Activated naive CD4-positive, alpha-beta T cell treated with Interleukin-2 at 50 U/mL for 16 hours (primary cell): ENCODE data around the gene RNASEH1.
A peak's percentile ranks its signal among the peaks of the same experiment; 100 is the strongest.
"Not testable (repeated sequence)": the region's sequence is repeated elsewhere in the genome, so short reads cannot be mapped to it uniquely, and the experiment has no call there.

Source experiments
- DNase-seq: peaks from one replicate; pipeline ENCODE4 v3.0.0-alpha.2; 2020

The RNASEH1 gene

DNA sequence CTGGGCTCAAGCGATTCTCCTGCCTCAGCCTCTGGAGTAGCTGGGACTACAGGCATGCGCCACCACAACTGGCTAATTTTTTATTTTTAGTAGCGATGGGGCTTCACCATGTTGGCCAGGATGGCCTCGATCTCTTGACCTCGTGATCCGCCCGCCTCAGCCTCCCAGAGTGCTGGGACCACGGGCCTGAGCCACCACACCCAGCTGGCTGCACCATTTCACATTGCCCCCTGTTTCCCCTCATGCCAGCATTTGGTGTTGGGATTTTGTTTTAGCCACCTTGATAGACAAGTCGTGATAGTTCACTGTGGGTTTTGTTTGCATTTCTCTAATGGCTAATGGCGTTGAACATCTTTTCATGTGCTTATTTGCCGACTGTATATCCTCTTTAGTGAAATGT, 31.0 kb upstream of the RNASEH1 start:
- no peak for DNase-seq

DNA sequence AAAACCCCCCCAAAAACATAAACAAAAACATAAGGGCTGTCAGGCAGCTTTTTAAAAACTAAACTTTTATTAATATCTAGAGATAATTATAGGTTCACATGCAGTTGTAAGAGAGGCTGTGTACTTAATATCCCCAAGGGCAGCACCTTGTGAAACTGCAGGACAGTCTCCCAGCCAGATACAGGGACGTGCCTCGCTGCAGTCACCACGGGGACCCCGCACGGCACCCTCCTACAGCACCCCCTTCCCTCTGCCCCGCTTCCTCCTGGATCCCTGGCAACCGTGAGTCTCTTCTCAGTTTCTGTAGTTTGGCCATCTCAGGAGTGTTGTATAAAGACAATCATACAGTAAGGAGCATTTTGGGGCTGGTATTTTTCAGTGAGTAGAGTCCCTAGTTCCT, 30.0 kb upstream of the RNASEH1 start:
- no peak for DNase-seq

- DNase-seq: no peak
Observed at GRCh38 chr2:3587432-3587831, 29.3 kb upstream of the RNASEH1 start.

DNA sequence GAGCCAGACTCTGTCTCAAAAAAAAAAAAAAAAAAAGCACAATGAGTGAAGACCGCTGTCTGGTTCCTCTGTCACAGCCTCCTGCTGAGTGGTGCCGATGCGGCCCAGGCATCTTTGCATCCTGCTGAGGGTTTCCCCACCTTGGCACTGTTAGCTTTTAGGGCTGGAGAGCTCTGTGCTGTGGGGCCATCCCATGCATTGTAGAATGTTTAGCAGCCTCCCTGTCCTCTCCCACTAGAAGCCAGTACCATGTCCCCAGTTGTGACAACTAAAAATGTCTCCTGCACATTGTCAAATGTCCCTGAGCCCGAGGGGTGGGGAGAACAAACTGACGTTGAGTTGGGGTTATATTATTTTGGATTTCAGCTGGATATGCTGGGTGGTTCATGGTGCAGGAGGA, 28.9 kb upstream of the RNASEH1 start:
- no peak for DNase-seq

DNA sequence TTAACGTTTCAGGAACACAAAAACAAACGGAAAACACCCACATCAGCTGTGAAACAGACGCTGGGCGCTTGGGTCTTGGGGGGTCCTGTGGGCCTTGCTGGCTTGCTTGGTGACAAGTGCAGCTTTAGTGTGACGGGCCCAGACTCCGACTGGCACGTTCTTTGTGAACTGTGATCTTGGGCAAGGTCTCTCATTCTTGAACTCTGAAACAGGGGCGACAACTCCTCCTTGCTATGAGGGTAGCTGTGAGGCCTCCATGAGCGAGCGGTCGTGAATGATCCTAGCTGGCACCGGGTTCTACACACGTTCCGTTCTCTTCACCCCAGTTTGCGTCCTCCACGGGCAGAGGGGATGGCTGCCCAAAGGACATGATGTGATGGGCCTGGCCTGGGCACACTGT, 28.1 kb upstream of the RNASEH1 start:
- no peak for DNase-seq

DNA sequence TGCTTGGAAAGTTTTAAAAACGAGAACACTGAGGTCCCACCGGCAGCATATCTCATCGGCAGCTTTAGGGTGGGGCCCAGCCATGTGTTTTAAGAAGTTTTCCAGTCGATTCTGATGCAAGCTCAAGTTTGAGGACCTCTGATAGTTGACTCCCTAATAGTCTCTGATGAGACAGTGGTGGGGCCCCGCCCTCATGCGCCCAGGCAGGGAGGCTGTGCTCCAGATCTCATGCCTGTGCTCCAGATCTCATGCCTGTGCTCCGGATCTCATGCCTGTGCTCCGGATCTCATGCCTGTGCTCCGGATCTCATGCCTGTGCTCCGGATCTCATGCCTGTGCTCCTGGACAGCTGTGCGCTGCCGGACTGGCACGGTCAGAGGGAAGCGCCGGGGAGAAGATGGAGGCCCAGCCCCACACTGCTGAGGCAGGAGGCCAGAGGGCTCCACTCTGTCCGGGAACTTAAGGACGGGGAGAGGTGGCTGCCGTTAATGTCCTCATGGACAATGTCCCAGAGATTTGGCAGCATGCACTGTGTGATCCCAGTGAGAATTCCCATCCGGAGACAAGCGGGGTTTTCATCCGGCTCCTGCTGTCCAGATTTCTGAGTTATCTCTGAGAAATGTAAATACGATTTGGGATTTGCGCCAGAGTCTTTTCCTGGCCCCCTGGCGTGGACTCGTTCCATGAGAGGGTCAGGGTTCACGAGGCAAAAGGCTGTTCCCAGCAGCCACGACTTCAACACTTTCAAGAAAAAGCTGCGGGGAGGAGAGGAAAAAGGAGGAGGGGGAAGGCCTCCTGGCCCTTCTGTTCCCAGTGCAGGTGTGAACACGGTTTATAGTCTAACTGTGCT, 27.4 kb upstream of the RNASEH1 start:
- DNase-seq: no peak

DNA sequence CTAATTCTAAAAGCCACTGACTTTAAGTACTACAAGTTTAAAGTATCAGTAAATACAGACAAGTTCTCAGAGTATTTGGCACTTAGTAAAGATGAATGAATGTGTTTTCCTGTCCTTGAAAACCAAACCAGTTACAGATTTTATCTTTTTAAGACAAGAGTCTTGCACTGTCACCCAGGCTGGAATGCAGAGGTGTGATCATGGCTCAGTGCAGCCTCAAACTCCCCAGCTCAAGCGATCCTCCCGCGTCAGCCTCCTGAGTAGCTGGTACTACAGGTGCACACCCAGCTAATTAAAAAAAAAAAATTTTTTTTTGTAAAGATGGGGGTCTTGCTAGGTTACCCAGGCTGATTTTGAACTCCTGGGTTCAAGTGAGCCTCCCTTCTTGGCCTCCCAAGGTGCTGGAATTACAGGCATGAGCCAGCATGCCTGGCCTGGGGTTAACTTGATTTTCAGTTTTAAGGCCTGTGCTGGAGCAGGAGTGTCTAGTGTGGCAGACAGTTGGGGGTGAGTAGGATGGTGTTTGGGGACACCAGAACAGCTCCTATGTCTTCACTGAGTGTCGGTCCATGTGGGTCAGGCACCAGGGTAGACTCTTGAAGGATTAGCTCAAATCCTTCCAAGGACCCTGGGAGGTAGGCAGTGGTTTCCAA, 26.6 kb upstream of the RNASEH1 start:
- DNase-seq: no peak

- no peak for DNase-seq
Observed at GRCh38 chr2:3584076-3584475, 25.9 kb upstream of the RNASEH1 start.

DNA sequence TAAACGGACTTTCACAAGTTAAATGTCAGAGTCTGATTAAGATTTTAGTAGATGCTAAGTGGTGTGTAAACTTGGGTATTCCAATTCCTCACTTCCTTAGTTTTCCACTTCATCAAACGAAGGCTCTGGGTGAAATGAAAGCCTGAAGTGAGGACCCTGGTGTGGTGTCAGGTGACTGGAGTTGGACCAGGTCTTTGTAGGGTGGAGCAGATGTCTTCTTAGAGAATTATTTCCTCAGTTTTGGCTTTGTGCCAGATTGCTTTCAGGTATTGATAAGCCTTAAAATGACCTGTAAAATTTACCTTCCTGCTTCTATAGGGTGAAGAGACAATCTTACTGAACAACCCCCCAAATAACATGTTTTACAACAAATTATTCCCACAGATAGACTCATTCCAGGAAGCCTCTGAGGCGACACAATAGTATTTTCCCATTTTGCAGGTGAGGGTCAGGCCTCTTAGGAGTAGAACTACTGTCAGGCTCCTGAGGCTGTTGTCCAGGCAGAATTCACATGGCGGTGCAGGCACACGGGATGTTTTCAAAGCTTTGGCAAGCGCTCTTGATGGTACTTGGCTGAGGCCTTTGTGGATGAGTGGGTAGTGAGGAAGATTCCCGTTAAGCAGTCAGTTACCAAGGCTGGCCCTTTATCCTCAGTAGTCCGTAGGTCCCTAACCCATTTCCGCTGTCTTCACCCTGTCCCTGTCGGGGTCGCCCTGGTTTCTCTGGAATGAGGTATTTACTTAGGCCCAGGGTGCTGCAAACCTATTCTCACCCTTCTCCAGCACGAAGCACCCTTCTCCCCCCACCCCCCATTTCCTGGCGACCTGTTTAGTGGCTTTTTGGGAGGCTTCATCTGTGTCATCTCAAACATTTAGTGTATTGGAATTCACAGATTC, 23.5 kb upstream of the RNASEH1 start:
- no peak for DNase-seq

DNA sequence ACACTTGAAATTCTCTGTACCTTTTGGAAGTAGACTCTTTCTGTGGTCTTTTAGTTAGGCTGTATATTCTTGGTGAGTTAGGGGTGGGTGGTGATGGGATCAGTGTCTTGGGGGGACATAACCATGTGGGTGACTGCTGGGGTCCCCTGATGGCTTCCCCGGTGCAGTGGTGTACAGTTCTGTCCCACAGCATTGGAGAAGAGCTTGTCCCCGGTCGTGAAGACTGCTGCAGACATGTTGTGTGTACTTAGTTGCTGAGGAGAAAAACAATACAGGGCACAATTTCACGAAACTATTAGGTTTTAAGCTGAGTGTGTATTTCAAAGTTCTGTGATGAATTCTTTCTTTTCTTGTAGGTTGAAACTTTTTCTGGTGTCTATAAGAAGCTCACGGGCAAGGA, 22.3 kb upstream of the RNASEH1 start:
- DNase-seq: no peak

DNA sequence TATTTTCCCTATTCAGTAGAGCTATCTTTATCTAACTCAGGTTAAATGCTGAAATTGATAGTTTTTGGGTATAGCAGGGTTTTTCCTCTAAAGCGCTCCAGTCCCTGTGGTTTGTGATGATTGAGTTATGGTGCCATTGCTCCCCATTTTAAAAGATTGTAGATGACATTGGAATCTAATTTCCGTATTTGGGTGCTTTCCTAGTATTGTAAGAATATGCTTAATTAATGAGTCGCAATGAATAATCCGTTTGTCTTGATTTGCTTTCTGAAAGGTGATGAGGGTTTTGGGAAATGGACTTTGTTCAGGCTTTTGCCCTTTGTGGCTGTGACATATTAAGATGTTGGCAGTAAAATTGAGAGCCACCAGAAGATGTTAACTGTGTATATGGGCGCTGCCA, 20.9 kb upstream of the RNASEH1 start:
- no peak for DNase-seq

- not testable (repeated sequence) for DNase-seq
Observed at GRCh38 chr2:3576263-3576630, 18.1 kb upstream of the RNASEH1 start.

- DNase-seq: peak; percentile 33
Observed at GRCh38 chr2:3575534-3576262, 17.6 kb upstream of the RNASEH1 start.

GRCh38 chr2:3574155-3574554, 16.0 kb upstream of the RNASEH1 start:
- no peak for DNase-seq

GRCh38 chr2:3572620-3573019, 14.5 kb upstream of the RNASEH1 start:
- DNase-seq: no peak

GRCh38 chr2:3571284-3571683, 13.2 kb upstream of the RNASEH1 start:
- no peak for DNase-seq

DNA sequence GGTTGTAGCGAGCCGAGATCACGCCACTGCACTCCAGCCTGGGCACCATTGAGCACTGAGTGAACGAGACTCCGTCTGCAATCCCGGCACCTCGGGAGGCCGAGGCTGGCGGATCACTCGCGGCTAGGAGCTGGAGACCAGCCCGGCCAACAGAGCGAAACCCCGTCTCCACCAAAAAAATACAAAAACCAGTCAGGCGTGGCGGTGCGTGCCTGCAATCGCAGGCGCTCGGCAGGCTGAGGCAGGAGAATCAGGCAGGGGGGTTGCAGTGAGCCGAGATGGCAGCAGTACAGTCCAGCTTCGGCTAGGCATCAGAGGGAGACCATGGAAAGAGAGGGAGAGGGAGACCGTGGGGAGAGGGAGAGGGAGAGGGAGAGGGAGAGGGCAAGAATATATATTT, 11.5 kb upstream of the RNASEH1 start:
- not testable (repeated sequence) for DNase-seq

- DNase-seq: no peak
Observed at GRCh38 chr2:3566806-3567205, 8.7 kb upstream of the RNASEH1 start.

DNA sequence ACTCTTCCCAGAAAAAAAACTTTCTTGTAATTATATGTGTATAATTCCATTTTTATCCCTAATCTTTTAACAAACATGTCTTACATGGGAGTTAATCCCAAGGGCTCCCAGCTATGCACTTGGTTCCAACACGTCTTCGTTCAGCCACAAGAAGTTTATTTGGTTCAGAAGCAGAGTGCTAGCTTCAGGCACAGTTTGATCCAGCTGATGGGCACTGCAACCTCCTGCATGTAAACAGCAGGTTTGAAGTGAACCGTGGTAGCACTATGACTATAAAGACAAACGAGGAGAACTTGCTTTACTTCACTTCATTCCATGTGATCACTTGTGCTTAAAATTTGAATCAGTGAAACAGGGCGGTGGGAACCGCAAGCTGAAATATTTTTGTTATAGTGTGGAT, 7.0 kb upstream of the RNASEH1 start:
- DNase-seq: no peak

- no peak for DNase-seq
Observed at GRCh38 chr2:3563521-3563976, 5.4 kb upstream of the RNASEH1 start.

- DNase-seq: no peak
Observed at GRCh38 chr2:3557639-3558204, 411 bp downstream of the RNASEH1 start.

- DNase-seq: no peak
Observed at GRCh38 chr2:3553946-3554345, 4.2 kb downstream of the RNASEH1 start.
